ENCODE results near the gene IL27RA. TPM values are rescaled to one million over a fixed set of nuclear protein-coding genes. Genes with fewer than 3 reads are reported as not detected.

The IL27RA gene
- total RNA-seq, 1 donor from 2014 or later = 34.6 TPM

GRCh38 chr19:14090509-14091080, 59.0 kb downstream of the IL27RA start, which contains the start of gene SAMD1:
SAMD1 (minus strand) TSS chr19:14090751.
- intact Hi-C loops (cut with micrococcal nuclease) = loop anchor here (1.0 to 5.0 kb wide), 7 partner anchors 9 to 936 kb away; partner anchors contain the start of genes DCAF15 and PRKACA
- peak; percentile 61 for ATAC-seq (ENCODE audit: low read depth)
- H3K36me3 Mint-ChIP-seq (ENCODE audit: low read depth) = peaks cover 17% of the 10 kb centered on the region

GRCh38 chr19:14091081-14091812, 59.7 kb downstream of the IL27RA start:
- peak; percentile 81 for DNase-seq
- Mint-ChIP-seq H3K4me1 (peaks cover 18% of the 10 kb centered on the region), H3K36me3 (ENCODE audit: low read depth) (peaks cover 17% of the 10 kb centered on the region), H3K27ac (peak overlapping the region; percentile 99), H3K4me3 (peak overlapping the region; percentile 99), H3K9me3 (peaks cover 3% of the 10 kb centered on the region), H3K27me3 (no peaks in the 10 kb centered on the region)
- intact Hi-C loops (cut with micrococcal nuclease) = loop anchor here (1.0 to 5.0 kb wide), 6 partner anchors 18 to 936 kb away; partner anchors contain the start of genes DCAF15 and PRKACA
- peak; percentile 75 for ATAC-seq (ENCODE audit: low read depth)
- POLR2A ChIA-PET = interaction anchor here (0.7 to 1.9 kb wide), 5 partner anchors 10 to 279 kb away, joined by 3 to 15 read pairs (median 5); partner anchors contain the start of genes ASF1B and PRKACA
- TF ChIP-seq CTCF (IDR thresholded peaks at IDR 0.05) = no peak
- CTCF ChIA-PET = interaction anchor here (1.1 kb wide), 1 partner anchor 17 kb away, joined by 3 read pairs; no protein-coding TSS in a partner anchor

More at GRCh38 chr19:14090509-14091080, 59.0 kb downstream of the IL27RA start, which contains the start of gene SAMD1:
- peak; percentile 70 for DNase-seq
- Mint-ChIP-seq H3K27me3 (no peaks in the 10 kb centered on the region), H3K4me1 (peaks cover 18% of the 10 kb centered on the region), H3K27ac (peak within 1 kb of the TSS; percentile 99), H3K9me3 (peaks cover 3% of the 10 kb centered on the region), H3K4me3 (peak within 1 kb of the TSS; percentile 99)
- no peak for TF ChIP-seq CTCF (IDR thresholded peaks at IDR 0.05)
- ChIA-PET POLR2A (interaction anchor here (1.0 to 1.9 kb wide), 5 partner anchors 9 to 46 kb away, joined by 4 to 15 read pairs (median 7); partner anchors contain the start of genes ASF1B and PRKACA), CTCF (interaction anchor here (1.5 kb wide), 1 partner anchor 24 kb away, joined by 6 read pairs; no protein-coding TSS in a partner anchor)

- H3K4me1 Mint-ChIP-seq = peaks cover 18% of the 10 kb centered on the region
- no peaks in the 10 kb centered on the region for H3K27me3 Mint-ChIP-seq
- POLR2A ChIA-PET = interaction anchor here (0.6 to 1.9 kb wide), 7 partner anchors 10 to 278 kb away, joined by 3 to 15 read pairs (median 5); partner anchors contain the start of genes ASF1B and PRKACA
- H3K36me3 Mint-ChIP-seq (ENCODE audit: low read depth) = peaks cover 21% of the 10 kb centered on the region
- H3K9me3 Mint-ChIP-seq = peaks cover 3% of the 10 kb centered on the region
- DNase-seq = no peak
- no peak for TF ChIP-seq CTCF (IDR thresholded peaks at IDR 0.05)
- peak overlapping the region; percentile 99 for H3K27ac Mint-ChIP-seq
- no peak for ATAC-seq (ENCODE audit: low read depth)
- peak overlapping the region; percentile 99 for H3K4me3 Mint-ChIP-seq
- intact Hi-C loops (cut with micrococcal nuclease) = loop anchor here (1.0 to 5.0 kb wide), 6 partner anchors 19 to 937 kb away; partner anchors contain the start of genes DCAF15 and PRKACA
- CTCF ChIA-PET = interaction anchor here (1.1 kb wide), 1 partner anchor 18 kb away, joined by 3 read pairs; no protein-coding TSS in a partner anchor
These were observed 60.4 kb downstream of the IL27RA start for GRCh38 chr19:14091813-14092462.

- ChIA-PET POLR2A (interaction anchor here (0.5 to 1.1 kb wide), 3 partner anchors 11 to 255 kb away, joined by 3 to 6 read pairs (median 3); no protein-coding TSS in a partner anchor), CTCF (interaction anchor here (1.9 kb wide), 1 partner anchor 20 kb away, joined by 6 read pairs; no protein-coding TSS in a partner anchor)
- Mint-ChIP-seq H3K9me3 (peaks cover 3% of the 10 kb centered on the region), H3K4me1 (peaks cover 18% of the 10 kb centered on the region), H3K4me3 (peak overlapping the region; percentile 32), H3K36me3 (ENCODE audit: low read depth) (peaks cover 23% of the 10 kb centered on the region), H3K27me3 (no peaks in the 10 kb centered on the region), H3K27ac (peak overlapping the region; percentile 63)
- intact Hi-C loops (cut with micrococcal nuclease) = loop anchor here (5.0 kb wide), 1 partner anchor 346 kb away; a partner anchor contains a TSS
- DNase-seq (no peak), ATAC-seq (ENCODE audit: low read depth) (no peak)
- TF ChIP-seq CTCF (IDR thresholded peaks at IDR 0.05) = no peak
These were observed 61.7 kb downstream of the IL27RA start for GRCh38 chr19:14093117-14093823.
